ENCODE results near the gene C3orf62.
"Not testable (repeated sequence)": the region's sequence is repeated elsewhere in the genome, so short reads cannot be mapped to it uniquely, and the experiment has no call there.

GRCh38 chr3:49240091-49240490 lies 36.9 kb downstream of the C3orf62 start:
- TF ChIP-seq CTCF (optimal IDR thresholded peaks at IDR 0.05 in 1 of 3, IDR thresholded peaks at IDR 0.05 in 1 of 3, conservative IDR thresholded peaks at IDR 0.05 in 1 of 3; ENCODE audit: extremely low read depth in 1 of 3, insufficient read depth in 2 of 3, low read length in 3 of 3); EZH2 (IDR thresholded peaks at IDR 0.05; ENCODE audit: low read length): not testable (repeated sequence)
